Prostate gland (tissue), 2 donors: ENCODE measurements around the gene NKX2-8. TPM values are rescaled to one million over a fixed set of nuclear protein-coding genes. Genes with fewer than 3 reads are reported as not detected.
A peak's percentile ranks its signal among the peaks of the same experiment; 100 is the strongest.

Experiments
- DNase-seq: peaks from one replicate; pipeline ENCODE4 v3.0.0-alpha.2; 2019; ENCODE audit warnings: low spot score
- H3K27ac ChIP-seq, 2 donors: fragments of 200-600 bp; sonication (generic); 2 replicates each; pipeline ENCODE4 v1.5.1; 2017 to 2019
- H3K27me3 ChIP-seq: fragments of 200-600 bp; sonication (generic); replicated peaks from 2 replicates; pipeline ENCODE4 v1.5.1; 2019; ENCODE audit not compliant: insufficient read depth
- H3K36me3 ChIP-seq, 2 donors: fragments of 200-600 bp; sonication (generic); 1 replicate in 1 of 2; 2 replicates in 1 of 2; pipeline versions ENCODE4 v1.5.1 to v1.8.1; 2017 to 2019
- H3K4me1 ChIP-seq: fragments of 200-600 bp; sonication (generic); replicated peaks from 2 replicates; pipeline ENCODE4 v1.5.1; 2019
- H3K4me3 ChIP-seq, 2 donors: fragments of 200-600 bp; sonication (generic); 2 replicates each; pipeline ENCODE4 v1.5.1; 2017 to 2019
- H3K9me3 ChIP-seq: fragments of 200-600 bp; sonication (generic); 2 replicates; pipeline ENCODE4 v1.5.1; 2017
- CTCF ChIP-seq, 4 experiments: fragments of 200-600 bp in 2 of 4; fragments of 450-650 bp in 2 of 4; sonication (generic) in 2 of 4; IDR thresholded peaks; 1 replicate in 3 of 4; 2 replicates in 1 of 4; pipeline ENCODE4 v1.5.1; 2016 to 2019; ENCODE audit warnings: antibody characterized with exemption in 4 of 4, mild to moderate bottlenecking in 2 of 4, moderate library complexity in 2 of 4
- POLR2A ChIP-seq: fragments of 450-650 bp; IDR thresholded peaks from one replicate; pipeline ENCODE4 v1.6.1; 2016; ENCODE audit warnings: antibody characterized with exemption, mild to moderate bottlenecking
- POLR2AphosphoS5 ChIP-seq: sonication (generic); formaldehyde crosslinking; IDR thresholded peaks from one replicate; pipeline ENCODE4 v1.6.1; 2017; ENCODE audit warnings: antibody characterized with exemption
- whole genome bisulfite sequencing: methylation state at CpG from one replicate; pipeline ENCODE4 v1.1.5; 2018; 5-methylcytosine and 5-hydroxymethylcytosine counted together
- intact Hi-C: fragments of 100-400 bp; cut with DNase I; formaldehyde crosslinking; loops from one replicate; pipeline ENCODE4 v1.14.2; 2022
- total RNA-seq, 2 donors: library from RNA; depleted of rRNA; stranded (reverse); fragments of >200 nt; gene quantifications; one replicate each; pipeline ENCODE4 v1.1.0, GENCODE V29; 2016

Gene NKX2-8
- total RNA-seq, 2 donors from 2014 or later, result 0.36 to 35.6 TPM

- Histone ChIP-seq H3K27ac (no peak overlapping the region), H3K9me3 (no peaks in the 10 kb centered on the region), H3K27me3 (peaks cover 12% of the 10 kb centered on the region), H3K4me3 (no peak overlapping the region), H3K36me3 (no peaks in the 10 kb centered on the region), H3K4me1 (no peaks in the 10 kb centered on the region)
- intact Hi-C loops, result no loop called here
- TF ChIP-seq POLR2AphosphoS5 (no peak), POLR2A (no peak), CTCF (IDR thresholded peaks at IDR 0.05) (no peak)
- DNase-seq, result no peak
- 64% methylated on average over 5 of the region's 5 CpGs for WGBS
Observed at GRCh38 chr14:36585100-36585499, 2.7 kb upstream of the NKX2-8 start.

- Histone ChIP-seq H3K4me3 (no peak overlapping the region), H3K27ac (no peak overlapping the region), H3K4me1 (no peaks in the 10 kb centered on the region), H3K9me3 (no peaks in the 10 kb centered on the region), H3K36me3 (no peaks in the 10 kb centered on the region), H3K27me3 (peaks cover 17% of the 10 kb centered on the region)
- WGBS, result 28% methylated on average over 53 of the region's 53 CpGs
- intact Hi-C loops, result no loop called here
- no peak for TF ChIP-seq POLR2AphosphoS5
- TF ChIP-seq CTCF (IDR thresholded peaks at IDR 0.05), result no peak
- TF ChIP-seq POLR2A, result no peak
- no peak for DNase-seq
Observed at GRCh38 chr14:36583893-36584811, 1.7 kb upstream of the NKX2-8 start.

GRCh38 chr14:36583242-36583892 is 953 bp upstream of the NKX2-8 start:
- H3K4me1 ChIP-seq, result no peaks in the 10 kb centered on the region
- DNase-seq, result no peak
- no peak for TF ChIP-seq CTCF (IDR thresholded peaks at IDR 0.05)
- no peak for TF ChIP-seq POLR2A
- no peak for TF ChIP-seq POLR2AphosphoS5
- intact Hi-C loops, result no loop called here
- H3K9me3 ChIP-seq, result no peaks in the 10 kb centered on the region
- no peak overlapping the region for H3K4me3 ChIP-seq
- peaks cover 17% of the 10 kb centered on the region for H3K27me3 ChIP-seq
- H3K27ac ChIP-seq, result no peak overlapping the region
- H3K36me3 ChIP-seq, result no peaks in the 10 kb centered on the region
- WGBS, result 21% methylated on average over 29 of the region's 33 CpGs

GRCh38 chr14:36582874-36583241 is 444 bp upstream of the NKX2-8 start:
- intact Hi-C loops, result no loop called here
- Histone ChIP-seq H3K9me3 (no peaks in the 10 kb centered on the region), H3K4me3 (peak overlapping the region; percentile 23 to 40), H3K36me3 (no peaks in the 10 kb centered on the region), H3K27ac (no peak overlapping the region), H3K4me1 (no peaks in the 10 kb centered on the region), H3K27me3 (peaks cover 17% of the 10 kb centered on the region)
- 2% methylated on average over 15 of the region's 15 CpGs for WGBS
- DNase-seq, result no peak
- no peak for TF ChIP-seq POLR2A

- H3K27ac ChIP-seq, result no peak overlapping the region
- no peaks in the 10 kb centered on the region for H3K4me1 ChIP-seq
- H3K27me3 ChIP-seq, result peaks cover 17% of the 10 kb centered on the region
- DNase-seq, result peak; percentile 28
- H3K9me3 ChIP-seq, result no peaks in the 10 kb centered on the region
- intact Hi-C loops, result no loop called here
- H3K36me3 ChIP-seq, result no peaks in the 10 kb centered on the region
- peak overlapping the region; percentile 33 to 40 for H3K4me3 ChIP-seq
- TF ChIP-seq POLR2A, result no peak
- 1% methylated on average over 68 of the region's 103 CpGs for WGBS
Observed at GRCh38 chr14:36580856-36581831, 1.3 kb downstream of the NKX2-8 start.
